ENCODE measurements around the gene C1S.

- no peak for TF ChIP-seq CTCF (conservative IDR thresholded peaks at IDR 0.05; ENCODE audit: low read length)
- no peak for TF ChIP-seq EZH2phosphoT487 (IDR thresholded peaks at IDR 0.05; ENCODE audit: borderline replicate concordance)
These were observed 29.9 kb downstream of the C1S start for GRCh38 chr12:7090222-7090998.

All from Loucy (cell line).